Loucy (cell line): ENCODE data around the gene TNFRSF1B.

Source experiments
- H2AFZ ChIP-seq: fragments of 200-600 bp; sonication (generic); 2 replicates; pipeline ENCODE4 v1.6.0; 2016; ENCODE audit warnings: antibody characterized with exemption, mild to moderate bottlenecking, low read length, moderate library complexity
- H3F3A ChIP-seq: fragments of 200-600 bp; 2 replicates; pipeline ENCODE4 v1.6.0; 2016; ENCODE audit warnings: antibody characterized with exemption, low read depth, mild to moderate bottlenecking
- H3K27me3 ChIP-seq: fragments of 200-600 bp; sonication (generic); 2 replicates; pipeline ENCODE4 v1.6.1; 2014; ENCODE audit warnings: low read length, mild to moderate bottlenecking; ENCODE audit not compliant: insufficient read depth, poor library complexity, severe bottlenecking
- H3K36me3 ChIP-seq: fragments of 200-600 bp; sonication (generic); 2 replicates; pipeline ENCODE4 v1.6.1; 2016; ENCODE audit warnings: low read length; ENCODE audit not compliant: insufficient read depth
- H3K4me1 ChIP-seq: fragments of 200-600 bp; sonication (generic); 2 replicates; pipeline ENCODE4 v1.5.1; 2014; ENCODE audit warnings: low read length, mild to moderate bottlenecking; ENCODE audit not compliant: insufficient read depth, poor library complexity, severe bottlenecking
- H3K4me2 ChIP-seq: fragments of 200-600 bp; sonication (generic); 2 replicates; pipeline ENCODE4 v1.6.0; 2014; ENCODE audit warnings: antibody characterized with exemption, low read length, low read depth, mild to moderate bottlenecking; ENCODE audit not compliant: poor library complexity, severe bottlenecking
- H3K4me3 ChIP-seq: fragments of 200-600 bp; sonication (generic); 2 replicates; pipeline ENCODE4 v1.5.1; 2014; ENCODE audit warnings: low read length, mild to moderate bottlenecking, mixed read lengths; ENCODE audit not compliant: poor library complexity, severe bottlenecking
- H3K79me2 ChIP-seq: fragments of 200-600 bp; sonication (generic); 2 replicates; pipeline ENCODE4 v1.6.1; 2014; ENCODE audit warnings: low read length; ENCODE audit not compliant: insufficient read depth
- H3K9ac ChIP-seq: fragments of 200-600 bp; sonication (generic); 2 replicates; pipeline ENCODE4 v1.6.0; 2014; ENCODE audit warnings: mild to moderate bottlenecking, low read depth, low read length, moderate library complexity; ENCODE audit not compliant: poor library complexity, severe bottlenecking
- H3K9me2 ChIP-seq: fragments of 200-600 bp; sonication (generic); replicated peaks from 2 replicates; pipeline ENCODE4 v1.6.1; 2016; ENCODE audit warnings: low read depth, low read length, mixed read lengths
- H3K9me3 ChIP-seq: fragments of 200-600 bp; sonication (generic); 2 replicates; pipeline ENCODE4 v1.6.1; 2014; ENCODE audit warnings: mild to moderate bottlenecking, antibody characterized with exemption, low read length, low read depth; ENCODE audit not compliant: insufficient read depth
- H4K20me1 ChIP-seq: fragments of 200-600 bp; sonication (generic); 2 replicates; pipeline ENCODE4 v1.6.0; 2014; ENCODE audit warnings: antibody characterized with exemption, low read length, mild to moderate bottlenecking; ENCODE audit not compliant: insufficient read depth, poor library complexity, severe bottlenecking
- EZH2phosphoT487 ChIP-seq: fragments of 200-600 bp; IDR thresholded peaks from 2 replicates; pipeline ENCODE4 v1.6.1; 2018; ENCODE audit warnings: antibody characterized with exemption, mild to moderate bottlenecking, moderate library complexity, borderline replicate concordance
- TF ChIP-seq, protein P1 (sequence below): fragments of 200-600 bp; sonication (generic); conservative IDR thresholded peaks from 2 replicates; pipeline ENCODE4 v1.5.1; 2014; ENCODE audit warnings: mild to moderate bottlenecking, antibody characterized with exemption, low read length

The TNFRSF1B gene

DNA sequence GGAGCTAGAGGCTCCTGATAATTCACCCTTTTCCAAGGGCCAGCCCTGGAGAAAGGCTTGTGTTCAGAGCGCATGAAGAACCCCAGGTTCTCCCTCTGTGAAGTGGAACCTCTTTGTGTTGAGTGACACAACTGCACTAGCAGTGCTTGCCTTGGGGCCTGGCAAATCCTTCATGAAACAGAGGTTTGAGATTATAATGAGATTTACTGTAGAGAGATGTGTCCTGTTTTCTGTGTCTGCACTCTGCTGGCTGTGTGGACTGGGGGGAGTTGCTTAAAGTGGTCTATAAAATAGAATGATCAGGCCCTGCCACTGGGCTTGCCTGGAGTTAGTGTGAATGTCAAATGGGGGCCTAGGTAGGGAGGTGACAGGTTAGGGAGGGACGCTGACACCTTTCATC lies 11.5 kb upstream of the TNFRSF1B start:
- Histone ChIP-seq H3K4me3 (no peak overlapping the region), H3K4me2 (no peak overlapping the region), H3K36me3 (no peaks in the 10 kb centered on the region), H3K4me1 (peaks cover 61% of the 10 kb centered on the region), H3K27me3 (no peaks in the 10 kb centered on the region), H3K9me2 (no peaks in the 10 kb centered on the region), H3F3A (peaks cover 6% of the 10 kb centered on the region; the same call in 1 of the 2 replicates), H3K9me3 (no peaks in the 10 kb centered on the region), H4K20me1 (no peaks in the 10 kb centered on the region), H2AFZ (0 out of 2 replicates have a peak overlapping the region, but pooled peaks have one; percentile 4), H3K79me2 (no peaks in the 10 kb centered on the region), H3K9ac (no peak overlapping the region)
- TF ChIP-seq EZH2phosphoT487, result no peak

DNA sequence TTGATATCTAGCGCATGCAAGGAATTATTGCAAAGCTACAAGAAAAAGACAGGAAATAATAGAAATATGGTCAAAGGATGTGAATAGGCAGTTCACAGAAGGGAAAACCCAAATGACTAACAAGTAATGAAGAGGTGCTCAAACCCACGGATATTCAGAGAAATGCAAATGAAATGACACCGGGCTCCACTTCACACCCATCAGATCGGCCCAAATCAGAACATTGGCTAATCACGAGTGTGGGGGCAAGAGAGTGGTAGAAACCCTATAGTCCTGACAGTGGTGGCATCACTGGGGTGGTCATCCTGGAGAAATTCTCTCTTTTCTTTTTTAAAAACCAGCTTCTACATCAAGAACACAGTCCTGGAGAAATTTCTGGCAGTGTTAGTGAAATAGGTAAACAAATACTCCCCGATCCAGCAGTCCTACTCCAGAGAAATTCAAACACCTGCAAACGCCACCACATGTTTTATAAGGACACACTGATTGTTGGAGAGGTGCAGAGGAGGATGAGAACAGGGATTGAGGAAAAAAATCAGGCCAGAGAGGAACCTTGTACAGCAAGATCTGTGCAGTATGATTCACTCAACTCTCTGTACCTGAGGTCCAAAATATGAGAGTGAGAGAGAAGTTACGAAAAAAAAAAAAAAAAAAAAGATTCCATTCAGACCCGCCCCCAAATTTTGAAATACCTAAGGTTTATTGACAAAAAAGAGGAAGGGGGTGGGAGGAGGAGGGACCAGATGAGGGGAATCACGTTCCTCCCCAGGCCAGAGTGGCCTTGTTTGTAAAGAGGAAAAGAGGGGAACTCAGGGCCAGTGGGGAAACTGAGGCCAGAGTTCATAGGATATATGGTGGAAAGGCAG lies 9.2 kb upstream of the TNFRSF1B start:
- H3F3A ChIP-seq, result no peaks in the 10 kb centered on the region
- no peaks in the 10 kb centered on the region for H3K79me2 ChIP-seq
- TF ChIP-seq, protein P1, sequence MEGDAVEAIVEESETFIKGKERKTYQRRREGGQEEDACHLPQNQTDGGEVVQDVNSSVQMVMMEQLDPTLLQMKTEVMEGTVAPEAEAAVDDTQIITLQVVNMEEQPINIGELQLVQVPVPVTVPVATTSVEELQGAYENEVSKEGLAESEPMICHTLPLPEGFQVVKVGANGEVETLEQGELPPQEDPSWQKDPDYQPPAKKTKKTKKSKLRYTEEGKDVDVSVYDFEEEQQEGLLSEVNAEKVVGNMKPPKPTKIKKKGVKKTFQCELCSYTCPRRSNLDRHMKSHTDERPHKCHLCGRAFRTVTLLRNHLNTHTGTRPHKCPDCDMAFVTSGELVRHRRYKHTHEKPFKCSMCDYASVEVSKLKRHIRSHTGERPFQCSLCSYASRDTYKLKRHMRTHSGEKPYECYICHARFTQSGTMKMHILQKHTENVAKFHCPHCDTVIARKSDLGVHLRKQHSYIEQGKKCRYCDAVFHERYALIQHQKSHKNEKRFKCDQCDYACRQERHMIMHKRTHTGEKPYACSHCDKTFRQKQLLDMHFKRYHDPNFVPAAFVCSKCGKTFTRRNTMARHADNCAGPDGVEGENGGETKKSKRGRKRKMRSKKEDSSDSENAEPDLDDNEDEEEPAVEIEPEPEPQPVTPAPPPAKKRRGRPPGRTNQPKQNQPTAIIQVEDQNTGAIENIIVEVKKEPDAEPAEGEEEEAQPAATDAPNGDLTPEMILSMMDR, result no peak
- no peak for TF ChIP-seq EZH2phosphoT487
- peak overlapping the region; percentile 26 for H3K9ac ChIP-seq
- H3K4me2 ChIP-seq, result peak overlapping the region; percentile 36
- no peaks in the 10 kb centered on the region for H3K36me3 ChIP-seq
- no peak overlapping the region for H3K4me3 ChIP-seq
- H4K20me1 ChIP-seq, result no peaks in the 10 kb centered on the region
- H3K9me2 ChIP-seq, result no peaks in the 10 kb centered on the region
- H3K9me3 ChIP-seq, result no peaks in the 10 kb centered on the region
- peaks cover 60% of the 10 kb centered on the region for H3K4me1 ChIP-seq
- H3K27me3 ChIP-seq, result no peaks in the 10 kb centered on the region
- no peak overlapping the region for H2AFZ ChIP-seq

DNA sequence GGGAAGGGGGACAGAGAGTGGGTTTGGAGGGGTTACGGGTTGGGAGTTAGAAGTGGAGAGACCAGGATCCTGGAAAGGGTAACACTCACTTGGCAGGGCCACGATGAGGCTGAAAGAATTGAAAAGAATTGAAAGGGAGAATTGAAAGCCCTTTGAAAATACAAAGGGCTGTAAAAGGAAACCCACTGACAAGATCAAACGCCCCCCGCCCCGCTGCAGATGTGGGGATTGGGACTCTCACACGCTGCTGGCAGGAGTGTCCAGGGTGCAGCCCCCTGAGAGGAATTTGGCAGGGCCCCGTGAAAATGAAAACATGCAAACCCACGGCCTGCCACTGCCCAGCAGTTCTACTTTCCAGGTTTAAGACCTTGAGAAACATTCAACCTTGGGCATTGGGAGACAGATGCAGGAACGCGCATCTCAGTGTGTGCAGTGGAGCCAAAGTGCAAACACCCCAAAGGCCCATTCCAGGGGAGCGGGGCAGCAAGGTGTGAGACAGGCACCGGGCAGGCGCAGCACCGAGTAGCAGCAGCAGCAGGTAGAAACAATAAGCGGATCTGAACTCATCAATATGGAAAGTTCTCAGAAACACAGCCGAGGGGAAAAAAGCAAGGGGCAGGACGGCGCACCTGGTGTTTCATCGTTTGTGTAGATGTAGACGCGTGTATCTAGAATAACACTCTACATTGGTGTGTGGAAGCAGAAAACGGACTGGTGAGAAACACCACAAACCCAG lies 8.3 kb upstream of the TNFRSF1B start:
- peaks cover 60% of the 10 kb centered on the region for H3K4me1 ChIP-seq
- H3F3A ChIP-seq, result no peaks in the 10 kb centered on the region
- H3K4me2 ChIP-seq, result peak overlapping the region; percentile 36
- H3K9me3 ChIP-seq, result no peaks in the 10 kb centered on the region
- no peaks in the 10 kb centered on the region for H3K27me3 ChIP-seq
- no peaks in the 10 kb centered on the region for H4K20me1 ChIP-seq
- no peak overlapping the region for H3K4me3 ChIP-seq
- TF ChIP-seq, protein P1, result no peak
- H3K9me2 ChIP-seq, result no peaks in the 10 kb centered on the region
- H2AFZ ChIP-seq, result peak overlapping the region; percentile 9; the same call in 1 of the 2 replicates
- H3K9ac ChIP-seq, result peak overlapping the region; percentile 26
- no peaks in the 10 kb centered on the region for H3K79me2 ChIP-seq
- no peaks in the 10 kb centered on the region for H3K36me3 ChIP-seq
